HEK293 (cell line): Measurements from ENCODE around the gene DES.

Experiments used
- ZBTB17 ChIP-seq: fragments of 450-650 bp; formaldehyde crosslinking; IDR thresholded peaks from 2 replicates; pipeline ENCODE4 v1.5.1; 2016; ENCODE audit warnings: missing biosample characterization, missing genetic modification characterization
- ZNF133 ChIP-seq: fragments of 450-650 bp; formaldehyde crosslinking; IDR thresholded peaks from 2 replicates; pipeline ENCODE4 v1.5.1; 2016; ENCODE audit warnings: missing biosample characterization, missing genetic modification characterization
- ZNF138 ChIP-seq: fragments of 450-650 bp; formaldehyde crosslinking; IDR thresholded peaks from 2 replicates; pipeline ENCODE4 v1.5.1; 2016; ENCODE audit warnings: missing biosample characterization, missing genetic modification characterization, borderline replicate concordance
- ZNF266 ChIP-seq: fragments of 450-650 bp; formaldehyde crosslinking; IDR thresholded peaks from 2 replicates; pipeline ENCODE4 v1.5.1; 2016; ENCODE audit warnings: missing biosample characterization, missing genetic modification characterization, low read depth
- ZNF391 ChIP-seq: fragments of 450-650 bp; formaldehyde crosslinking; IDR thresholded peaks from 2 replicates; pipeline ENCODE4 v1.5.1; 2016; ENCODE audit warnings: low read depth, missing biosample characterization, missing genetic modification characterization, borderline replicate concordance
- ZNF610 ChIP-seq: fragments of 450-650 bp; formaldehyde crosslinking; IDR thresholded peaks from 2 replicates; pipeline ENCODE4 v1.5.1; 2016; ENCODE audit warnings: missing biosample characterization, missing genetic modification characterization, borderline replicate concordance
- ZNF624 ChIP-seq: fragments of 450-650 bp; formaldehyde crosslinking; IDR thresholded peaks from 2 replicates; pipeline ENCODE4 v1.5.1; 2017; ENCODE audit warnings: missing biosample characterization, missing genetic modification characterization
- TF ChIP-seq, protein P1 (sequence below): fragments of 450-650 bp; formaldehyde crosslinking; IDR thresholded peaks from 2 replicates; pipeline ENCODE4 v1.5.1; 2016; ENCODE audit warnings: missing biosample characterization, missing genetic modification characterization
- TF ChIP-seq, protein P2 (sequence below): fragments of 450-650 bp; formaldehyde crosslinking; IDR thresholded peaks from 2 replicates; pipeline ENCODE4 v1.5.1; 2016; ENCODE audit warnings: missing biosample characterization, missing genetic modification characterization, low read depth
- TF ChIP-seq, protein P3 (sequence below): fragments of 450-650 bp; formaldehyde crosslinking; IDR thresholded peaks from 2 replicates; pipeline ENCODE4 v1.5.1; 2016; ENCODE audit warnings: missing biosample characterization, missing genetic modification characterization, low read depth
- TF ChIP-seq, protein P4 (sequence below): fragments of 450-650 bp; formaldehyde crosslinking; IDR thresholded peaks from 2 replicates; pipeline ENCODE4 v1.5.1; 2016; ENCODE audit warnings: missing biosample characterization, missing genetic modification characterization

DNA sequence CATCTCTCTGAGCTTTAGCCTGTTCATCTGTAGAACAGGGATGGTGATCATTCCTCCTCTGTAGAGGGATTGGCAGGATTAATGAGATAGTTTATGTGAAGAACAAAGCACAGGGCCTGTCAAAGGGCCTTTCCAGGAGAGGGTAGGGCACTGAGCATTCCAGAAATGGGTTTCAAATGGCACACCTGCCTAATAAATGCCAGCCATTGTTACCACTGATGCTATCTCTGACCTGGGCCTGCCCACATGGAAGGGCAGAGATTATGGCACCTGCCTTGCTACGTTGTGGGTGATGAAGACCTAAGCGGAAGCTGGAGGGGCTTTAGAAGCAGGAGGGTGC is 49.5 kb downstream of the DES start:
- no peak for TF ChIP-seq ZNF391 (tag by site-specific recombination)
- TF ChIP-seq ZNF266 (tag by site-specific recombination): no peak
- TF ChIP-seq, protein P1, sequence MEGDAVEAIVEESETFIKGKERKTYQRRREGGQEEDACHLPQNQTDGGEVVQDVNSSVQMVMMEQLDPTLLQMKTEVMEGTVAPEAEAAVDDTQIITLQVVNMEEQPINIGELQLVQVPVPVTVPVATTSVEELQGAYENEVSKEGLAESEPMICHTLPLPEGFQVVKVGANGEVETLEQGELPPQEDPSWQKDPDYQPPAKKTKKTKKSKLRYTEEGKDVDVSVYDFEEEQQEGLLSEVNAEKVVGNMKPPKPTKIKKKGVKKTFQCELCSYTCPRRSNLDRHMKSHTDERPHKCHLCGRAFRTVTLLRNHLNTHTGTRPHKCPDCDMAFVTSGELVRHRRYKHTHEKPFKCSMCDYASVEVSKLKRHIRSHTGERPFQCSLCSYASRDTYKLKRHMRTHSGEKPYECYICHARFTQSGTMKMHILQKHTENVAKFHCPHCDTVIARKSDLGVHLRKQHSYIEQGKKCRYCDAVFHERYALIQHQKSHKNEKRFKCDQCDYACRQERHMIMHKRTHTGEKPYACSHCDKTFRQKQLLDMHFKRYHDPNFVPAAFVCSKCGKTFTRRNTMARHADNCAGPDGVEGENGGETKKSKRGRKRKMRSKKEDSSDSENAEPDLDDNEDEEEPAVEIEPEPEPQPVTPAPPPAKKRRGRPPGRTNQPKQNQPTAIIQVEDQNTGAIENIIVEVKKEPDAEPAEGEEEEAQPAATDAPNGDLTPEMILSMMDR (tag by site-specific recombination): no peak
- TF ChIP-seq, protein P2, sequence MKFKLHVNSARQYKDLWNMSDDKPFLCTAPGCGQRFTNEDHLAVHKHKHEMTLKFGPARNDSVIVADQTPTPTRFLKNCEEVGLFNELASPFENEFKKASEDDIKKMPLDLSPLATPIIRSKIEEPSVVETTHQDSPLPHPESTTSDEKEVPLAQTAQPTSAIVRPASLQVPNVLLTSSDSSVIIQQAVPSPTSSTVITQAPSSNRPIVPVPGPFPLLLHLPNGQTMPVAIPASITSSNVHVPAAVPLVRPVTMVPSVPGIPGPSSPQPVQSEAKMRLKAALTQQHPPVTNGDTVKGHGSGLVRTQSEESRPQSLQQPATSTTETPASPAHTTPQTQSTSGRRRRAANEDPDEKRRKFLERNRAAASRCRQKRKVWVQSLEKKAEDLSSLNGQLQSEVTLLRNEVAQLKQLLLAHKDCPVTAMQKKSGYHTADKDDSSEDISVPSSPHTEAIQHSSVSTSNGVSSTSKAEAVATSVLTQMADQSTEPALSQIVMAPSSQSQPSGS (tag by site-specific recombination): no peak
- TF ChIP-seq ZNF138 (tag by site-specific recombination): no peak
- TF ChIP-seq ZNF610 (tag by site-specific recombination): no peak
- TF ChIP-seq, protein P3, sequence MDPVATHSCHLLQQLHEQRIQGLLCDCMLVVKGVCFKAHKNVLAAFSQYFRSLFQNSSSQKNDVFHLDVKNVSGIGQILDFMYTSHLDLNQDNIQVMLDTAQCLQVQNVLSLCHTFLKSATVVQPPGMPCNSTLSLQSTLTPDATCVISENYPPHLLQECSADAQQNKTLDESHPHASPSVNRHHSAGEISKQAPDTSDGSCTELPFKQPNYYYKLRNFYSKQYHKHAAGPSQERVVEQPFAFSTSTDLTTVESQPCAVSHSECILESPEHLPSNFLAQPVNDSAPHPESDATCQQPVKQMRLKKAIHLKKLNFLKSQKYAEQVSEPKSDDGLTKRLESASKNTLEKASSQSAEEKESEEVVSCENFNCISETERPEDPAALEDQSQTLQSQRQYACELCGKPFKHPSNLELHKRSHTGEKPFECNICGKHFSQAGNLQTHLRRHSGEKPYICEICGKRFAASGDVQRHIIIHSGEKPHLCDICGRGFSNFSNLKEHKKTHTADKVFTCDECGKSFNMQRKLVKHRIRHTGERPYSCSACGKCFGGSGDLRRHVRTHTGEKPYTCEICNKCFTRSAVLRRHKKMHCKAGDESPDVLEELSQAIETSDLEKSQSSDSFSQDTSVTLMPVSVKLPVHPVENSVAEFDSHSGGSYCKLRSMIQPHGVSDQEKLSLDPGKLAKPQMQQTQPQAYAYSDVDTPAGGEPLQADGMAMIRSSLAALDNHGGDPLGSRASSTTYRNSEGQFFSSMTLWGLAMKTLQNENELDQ (tag by site-specific recombination): no peak
- TF ChIP-seq, protein P4, sequence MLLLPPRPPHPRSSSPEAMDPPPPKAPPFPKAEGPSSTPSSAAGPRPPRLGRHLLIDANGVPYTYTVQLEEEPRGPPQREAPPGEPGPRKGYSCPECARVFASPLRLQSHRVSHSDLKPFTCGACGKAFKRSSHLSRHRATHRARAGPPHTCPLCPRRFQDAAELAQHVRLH (tag by site-specific recombination): no peak
- no peak for TF ChIP-seq ZBTB17 (tag by site-specific recombination)
- TF ChIP-seq ZNF624 (tag by site-specific recombination): no peak
- TF ChIP-seq ZNF133 (tag by site-specific recombination): no peak
